Measurements from ENCODE around the gene MEIS2. TPM values are rescaled to one million over a fixed set of nuclear protein-coding genes. Genes with fewer than 3 reads are reported as not detected.
"Not testable (repeated sequence)": the region's sequence is repeated elsewhere in the genome, so short reads cannot be mapped to it uniquely, and the experiment has no call there.

Gene MEIS2
- total RNA-seq, 1 donor from 2014 or later: 58.5 TPM

GRCh38 chr15:36994790-36995189 is 105.6 kb downstream of the MEIS2 start:
- Mint-ChIP-seq H3K4me1 (peaks cover 16% of the 10 kb centered on the region), H3K4me3 (no peak overlapping the region), H3K27me3 (ENCODE audit: low read depth) (no peaks in the 10 kb centered on the region)

GRCh38 chr15:36992454-36992853 is 107.9 kb downstream of the MEIS2 start:
- Mint-ChIP-seq H3K4me3 (no peak overlapping the region), H3K27ac (ENCODE audit: unreplicated experiment) (no peak overlapping the region), H3K27me3 (ENCODE audit: low read depth) (no peaks in the 10 kb centered on the region), H3K9me3 (no peaks in the 10 kb centered on the region), H3K4me1 (peaks cover 12% of the 10 kb centered on the region), H3K36me3 (ENCODE audit: low read depth) (peaks cover 6% of the 10 kb centered on the region)
- no peak for TF ChIP-seq CTCF (conservative IDR thresholded peaks at IDR 0.05)
- no peak for DNase-seq (ENCODE audit: low read depth, low spot score)

More at GRCh38 chr15:36994790-36995189, 105.6 kb downstream of the MEIS2 start:
- DNase-seq (ENCODE audit: low read depth, low spot score): no peak
- no peak overlapping the region for H3K27ac Mint-ChIP-seq (ENCODE audit: unreplicated experiment)
- peaks cover 2% of the 10 kb centered on the region for H3K9me3 Mint-ChIP-seq
- no peak for TF ChIP-seq CTCF (conservative IDR thresholded peaks at IDR 0.05)
- H3K36me3 Mint-ChIP-seq (ENCODE audit: low read depth): peaks cover 4% of the 10 kb centered on the region

GRCh38 chr15:36988947-36989346 is 111.4 kb downstream of the MEIS2 start:
- H3K27ac Mint-ChIP-seq (ENCODE audit: unreplicated experiment): no peak overlapping the region
- peaks cover 30% of the 10 kb centered on the region for H3K36me3 Mint-ChIP-seq (ENCODE audit: low read depth)
- DNase-seq (ENCODE audit: low read depth, low spot score): no peak
- peaks cover 11% of the 10 kb centered on the region for H3K9me3 Mint-ChIP-seq
- no peak overlapping the region for H3K4me3 Mint-ChIP-seq
- no peaks in the 10 kb centered on the region for H3K27me3 Mint-ChIP-seq (ENCODE audit: low read depth)
- no peaks in the 10 kb centered on the region for H3K4me1 Mint-ChIP-seq
- no peak for TF ChIP-seq CTCF (conservative IDR thresholded peaks at IDR 0.05)

GRCh38 chr15:36982430-36982829 is 117.9 kb downstream of the MEIS2 start:
- TF ChIP-seq CTCF (conservative IDR thresholded peaks at IDR 0.05): no peak
- H3K27me3 Mint-ChIP-seq (ENCODE audit: low read depth): no peaks in the 10 kb centered on the region
- no peak overlapping the region for H3K27ac Mint-ChIP-seq (ENCODE audit: unreplicated experiment)
- H3K9me3 Mint-ChIP-seq: peaks cover 26% of the 10 kb centered on the region
- no peaks in the 10 kb centered on the region for H3K4me1 Mint-ChIP-seq
- no peak overlapping the region for H3K4me3 Mint-ChIP-seq
- peaks cover 45% of the 10 kb centered on the region for H3K36me3 Mint-ChIP-seq (ENCODE audit: low read depth)
- no peak for DNase-seq (ENCODE audit: low read depth, low spot score)

GRCh38 chr15:36980281-36980680 is 120.1 kb downstream of the MEIS2 start:
- not testable (repeated sequence) for H3K4me3 Mint-ChIP-seq; H3K4me1 Mint-ChIP-seq; DNase-seq (ENCODE audit: low read depth, low spot score); H3K27me3 Mint-ChIP-seq (ENCODE audit: low read depth); H3K27ac Mint-ChIP-seq (ENCODE audit: unreplicated experiment)
- Mint-ChIP-seq H3K36me3 (ENCODE audit: low read depth) (peaks cover 33% of the 10 kb centered on the region), H3K9me3 (peaks cover 23% of the 10 kb centered on the region)

GRCh38 chr15:36978625-36979024 is 121.7 kb downstream of the MEIS2 start:
- DNase-seq (ENCODE audit: low read depth, low spot score): no peak
- Mint-ChIP-seq H3K9me3 (peaks cover 12% of the 10 kb centered on the region), H3K27ac (ENCODE audit: unreplicated experiment) (no peak overlapping the region), H3K4me3 (no peak overlapping the region), H3K36me3 (ENCODE audit: low read depth) (peaks cover 17% of the 10 kb centered on the region), H3K27me3 (ENCODE audit: low read depth) (no peaks in the 10 kb centered on the region), H3K4me1 (no peaks in the 10 kb centered on the region)
- TF ChIP-seq CTCF (conservative IDR thresholded peaks at IDR 0.05): no peak

All from neural crest cell (in vitro differentiated cells).